KMS-11 (cell line): ENCODE data around the gene CELA2B.

Experiments
- H2AFZ ChIP-seq: fragments of 200-600 bp; sonication (generic); 2 replicates; pipeline ENCODE4 v1.6.1; 2016; ENCODE audit warnings: antibody characterized with exemption, mixed run types, low read depth
- H3K27ac ChIP-seq: fragments of 200-600 bp; sonication (generic); 2 replicates; pipeline ENCODE4 v1.6.1; 2016; ENCODE audit warnings: mild to moderate bottlenecking, mixed run types
- H3K27me3 ChIP-seq: fragments of 200-600 bp; sonication (generic); 2 replicates; pipeline ENCODE4 v1.6.1; 2017; ENCODE audit warnings: mild to moderate bottlenecking, low read depth, mixed run types, moderate library complexity; ENCODE audit not compliant: insufficient read depth
- H3K36me3 ChIP-seq: fragments of 200-600 bp; sonication (generic); 2 replicates; pipeline ENCODE4 v1.6.1; 2017; ENCODE audit warnings: mild to moderate bottlenecking, mixed run types; ENCODE audit not compliant: insufficient read depth
- H3K4me1 ChIP-seq: fragments of 200-600 bp; sonication (generic); 2 replicates; pipeline ENCODE4 v1.6.1; 2016; ENCODE audit warnings: mild to moderate bottlenecking, low read depth, mixed run types; ENCODE audit not compliant: poor library complexity, severe bottlenecking
- H3K4me2 ChIP-seq: fragments of 200-600 bp; sonication (generic); 2 replicates; pipeline ENCODE4 v1.7.0; 2016; ENCODE audit warnings: mild to moderate bottlenecking, mixed run types
- H3K4me3 ChIP-seq: fragments of 200-600 bp; sonication (generic); IDR thresholded peaks from 2 replicates; pipeline ENCODE4 v1.6.1; 2017; ENCODE audit warnings: low read depth, low read length, mixed read lengths; ENCODE audit not compliant: insufficient read depth
- H3K79me2 ChIP-seq: fragments of 200-600 bp; sonication (generic); 2 replicates; pipeline ENCODE4 v1.6.1; 2016; ENCODE audit warnings: low read depth, mixed run types; ENCODE audit not compliant: insufficient read depth
- H3K9ac ChIP-seq: fragments of 200-600 bp; sonication (generic); 2 replicates; pipeline ENCODE4 v1.6.1; 2016; ENCODE audit warnings: mild to moderate bottlenecking, mixed run types
- H4K20me1 ChIP-seq: fragments of 200-600 bp; sonication (generic); 2 replicates; pipeline ENCODE4 v1.6.1; 2016; ENCODE audit warnings: mild to moderate bottlenecking, mixed run types; ENCODE audit not compliant: insufficient read depth
- TF ChIP-seq, protein P1 (sequence below): fragments of 200-600 bp; sonication (generic); conservative IDR thresholded peaks from 2 replicates; pipeline ENCODE4 v1.6.1; 2017; ENCODE audit warnings: low read depth, mild to moderate bottlenecking, antibody characterized with exemption, low read length, moderate library complexity, mixed read lengths

Gene CELA2B

DNA sequence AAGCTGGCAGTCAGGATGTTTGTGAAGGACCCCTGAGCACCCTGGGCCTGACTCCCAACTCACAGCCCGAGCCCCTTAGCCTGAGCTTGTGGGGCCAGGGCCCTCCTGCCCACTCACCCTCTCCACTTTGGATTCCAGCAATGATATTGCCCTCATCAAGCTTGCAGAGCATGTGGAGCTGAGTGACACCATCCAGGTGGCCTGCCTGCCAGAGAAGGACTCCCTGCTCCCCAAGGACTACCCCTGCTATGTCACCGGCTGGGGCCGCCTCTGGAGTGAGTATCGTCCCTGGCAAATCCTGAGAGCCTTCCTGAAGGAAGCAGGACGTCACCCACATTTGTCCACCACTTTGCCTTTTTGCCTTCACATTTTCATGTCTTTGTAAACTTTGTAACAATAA, 32.6 kb upstream of the CELA2B start:
- H3K9ac ChIP-seq: no peak overlapping the region
- no peaks in the 10 kb centered on the region for H4K20me1 ChIP-seq
- no peaks in the 10 kb centered on the region for H3K4me1 ChIP-seq
- H2AFZ ChIP-seq: no peak overlapping the region
- no peaks in the 10 kb centered on the region for H3K36me3 ChIP-seq
- H3K4me3 ChIP-seq: no peak overlapping the region
- TF ChIP-seq, protein P1, sequence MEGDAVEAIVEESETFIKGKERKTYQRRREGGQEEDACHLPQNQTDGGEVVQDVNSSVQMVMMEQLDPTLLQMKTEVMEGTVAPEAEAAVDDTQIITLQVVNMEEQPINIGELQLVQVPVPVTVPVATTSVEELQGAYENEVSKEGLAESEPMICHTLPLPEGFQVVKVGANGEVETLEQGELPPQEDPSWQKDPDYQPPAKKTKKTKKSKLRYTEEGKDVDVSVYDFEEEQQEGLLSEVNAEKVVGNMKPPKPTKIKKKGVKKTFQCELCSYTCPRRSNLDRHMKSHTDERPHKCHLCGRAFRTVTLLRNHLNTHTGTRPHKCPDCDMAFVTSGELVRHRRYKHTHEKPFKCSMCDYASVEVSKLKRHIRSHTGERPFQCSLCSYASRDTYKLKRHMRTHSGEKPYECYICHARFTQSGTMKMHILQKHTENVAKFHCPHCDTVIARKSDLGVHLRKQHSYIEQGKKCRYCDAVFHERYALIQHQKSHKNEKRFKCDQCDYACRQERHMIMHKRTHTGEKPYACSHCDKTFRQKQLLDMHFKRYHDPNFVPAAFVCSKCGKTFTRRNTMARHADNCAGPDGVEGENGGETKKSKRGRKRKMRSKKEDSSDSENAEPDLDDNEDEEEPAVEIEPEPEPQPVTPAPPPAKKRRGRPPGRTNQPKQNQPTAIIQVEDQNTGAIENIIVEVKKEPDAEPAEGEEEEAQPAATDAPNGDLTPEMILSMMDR: no peak
- H3K4me2 ChIP-seq: no peak overlapping the region
- H3K27ac ChIP-seq: no peak overlapping the region
- no peaks in the 10 kb centered on the region for H3K27me3 ChIP-seq
- no peaks in the 10 kb centered on the region for H3K79me2 ChIP-seq

DNA sequence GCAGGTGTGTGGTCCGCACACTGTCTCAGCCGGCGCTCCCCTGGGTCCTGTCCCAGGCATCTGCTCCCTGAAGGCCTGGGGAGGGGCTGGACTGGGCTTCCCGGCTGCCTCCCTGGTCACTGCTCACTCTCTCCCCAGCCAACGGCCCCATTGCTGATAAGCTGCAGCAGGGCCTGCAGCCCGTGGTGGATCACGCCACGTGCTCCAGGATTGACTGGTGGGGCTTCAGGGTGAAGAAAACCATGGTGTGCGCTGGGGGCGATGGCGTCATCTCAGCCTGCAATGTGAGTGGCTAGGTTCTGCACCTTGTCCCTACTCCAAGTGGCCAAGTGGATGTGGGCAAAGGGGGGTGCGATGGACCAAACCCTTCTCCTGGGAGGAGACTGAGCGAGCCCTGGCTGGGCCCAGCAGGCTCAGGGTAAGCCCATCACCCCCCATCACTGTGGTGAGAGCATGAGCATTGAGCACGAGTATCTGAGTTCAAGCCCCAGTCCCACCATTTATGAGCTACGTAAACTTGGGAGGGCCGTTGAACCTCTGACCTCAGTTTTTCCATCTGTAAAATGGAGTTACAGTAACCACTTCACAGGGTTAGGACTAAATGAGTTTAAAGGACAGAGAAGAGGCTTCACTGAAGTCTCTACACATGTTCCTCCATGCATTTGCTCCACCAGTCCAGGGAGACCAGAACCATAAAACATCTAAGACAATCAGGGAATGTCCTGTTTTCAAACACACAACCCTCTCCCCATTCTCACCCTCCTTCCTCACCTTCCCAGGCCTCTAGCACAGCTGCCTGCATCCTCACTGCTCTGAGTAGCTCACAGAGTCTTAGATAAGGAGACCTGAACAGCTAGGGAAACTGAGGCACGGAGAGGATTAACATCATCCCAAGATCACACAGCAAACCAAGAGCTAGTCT, 31.2 kb upstream of the CELA2B start:
- H4K20me1 ChIP-seq: no peaks in the 10 kb centered on the region
- TF ChIP-seq, protein P1: no peak
- no peak overlapping the region for H3K9ac ChIP-seq
- H3K36me3 ChIP-seq: no peaks in the 10 kb centered on the region
- H3K27ac ChIP-seq: no peak overlapping the region
- no peaks in the 10 kb centered on the region for H3K79me2 ChIP-seq
- no peak overlapping the region for H3K4me3 ChIP-seq
- no peaks in the 10 kb centered on the region for H3K27me3 ChIP-seq
- no peak overlapping the region for H2AFZ ChIP-seq
- no peak overlapping the region for H3K4me2 ChIP-seq
- H3K4me1 ChIP-seq: no peaks in the 10 kb centered on the region

DNA sequence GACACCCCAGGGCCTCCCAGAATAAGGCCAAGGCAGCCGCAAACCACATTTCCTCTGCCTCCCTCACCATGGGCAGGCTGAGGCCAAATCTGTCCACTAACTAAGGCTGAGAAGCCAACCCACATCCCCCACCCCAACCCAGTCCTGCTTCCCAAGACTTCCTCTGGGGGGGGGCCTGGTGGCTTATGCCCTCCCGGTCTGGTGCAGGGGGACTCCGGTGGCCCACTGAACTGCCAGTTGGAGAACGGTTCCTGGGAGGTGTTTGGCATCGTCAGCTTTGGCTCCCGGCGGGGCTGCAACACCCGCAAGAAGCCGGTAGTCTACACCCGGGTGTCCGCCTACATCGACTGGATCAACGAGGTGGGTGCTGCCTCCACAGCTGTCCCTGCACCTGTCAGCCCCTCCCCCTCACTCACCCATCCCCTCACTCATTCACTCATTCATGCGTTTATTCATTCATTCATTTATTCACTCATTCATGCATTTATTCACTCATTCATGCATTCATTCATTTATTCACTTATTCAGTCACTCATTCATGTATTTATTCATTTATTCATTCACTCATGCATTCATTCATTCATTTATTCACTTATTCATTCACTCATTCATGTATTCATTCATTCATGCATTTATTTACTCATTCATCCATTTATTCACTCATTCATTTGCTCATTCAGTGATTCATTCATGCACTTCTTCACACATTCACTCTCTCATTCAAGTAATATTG, 30.3 kb upstream of the CELA2B start:
- H2AFZ ChIP-seq: no peak overlapping the region
- H3K4me2 ChIP-seq: no peak overlapping the region
- no peaks in the 10 kb centered on the region for H3K36me3 ChIP-seq
- H4K20me1 ChIP-seq: no peaks in the 10 kb centered on the region
- H3K27me3 ChIP-seq: no peaks in the 10 kb centered on the region
- no peaks in the 10 kb centered on the region for H3K4me1 ChIP-seq
- TF ChIP-seq, protein P1: no peak
- H3K9ac ChIP-seq: no peak overlapping the region
- H3K27ac ChIP-seq: no peak overlapping the region
- H3K79me2 ChIP-seq: no peaks in the 10 kb centered on the region
- H3K4me3 ChIP-seq: no peak overlapping the region

DNA sequence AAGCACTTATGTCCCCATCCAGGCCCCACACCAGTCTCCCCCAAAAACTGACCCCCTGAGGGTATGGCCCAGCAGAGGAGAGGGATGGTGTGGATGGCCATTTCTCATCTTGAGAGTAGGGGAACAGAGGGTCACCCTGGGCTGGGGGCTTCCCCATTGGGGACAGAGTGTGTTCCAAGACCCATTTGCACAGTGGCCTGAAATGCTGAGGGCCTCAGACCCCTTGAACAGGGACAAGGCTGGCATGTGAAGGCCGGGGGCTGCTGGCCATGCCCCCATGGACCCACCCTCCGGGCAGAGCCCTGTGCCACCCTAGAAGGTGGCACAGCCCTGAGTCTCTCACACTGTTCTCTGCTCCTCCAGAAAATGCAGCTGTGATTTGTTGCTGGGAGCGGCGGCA, 29.7 kb upstream of the CELA2B start:
- Histone ChIP-seq H3K4me1 (no peaks in the 10 kb centered on the region), H3K36me3 (no peaks in the 10 kb centered on the region), H4K20me1 (no peaks in the 10 kb centered on the region), H3K4me2 (no peak overlapping the region), H3K27me3 (no peaks in the 10 kb centered on the region), H2AFZ (no peak overlapping the region), H3K4me3 (no peak overlapping the region), H3K9ac (no peak overlapping the region), H3K27ac (no peak overlapping the region), H3K79me2 (no peaks in the 10 kb centered on the region)
- TF ChIP-seq, protein P1: no peak
